Smooth muscle cell of the brain vasculature (primary cell): ENCODE measurements around the gene TMEM50A.
"Not testable (repeated sequence)": the region's sequence is repeated elsewhere in the genome, so short reads cannot be mapped to it uniquely, and the experiment has no call there.

Source experiments
- DNase-seq: peaks from one replicate; pipeline ENCODE4 v3.0.0-alpha.2; 2012; ENCODE audit warnings: low read depth, low spot score

Gene TMEM50A

DNA sequence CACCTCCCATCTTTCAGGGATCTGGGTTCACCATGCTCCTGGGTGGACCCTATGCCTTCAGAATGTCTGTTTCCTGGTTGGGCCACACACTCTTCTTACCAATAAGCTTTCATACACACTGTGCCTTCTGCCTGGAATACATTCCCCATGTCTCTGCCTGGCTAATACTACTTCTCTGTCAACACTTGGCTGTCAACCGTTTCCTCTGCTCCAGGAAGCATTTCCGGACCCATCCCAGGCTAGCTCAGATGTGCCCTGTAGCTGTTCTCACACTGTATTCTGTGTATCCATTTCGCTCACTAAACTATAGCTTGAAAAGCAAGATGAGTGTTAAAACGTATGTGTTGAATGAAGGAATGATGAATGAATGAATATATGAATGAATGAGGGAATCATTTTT lies 49.0 kb downstream of the TMEM50A start:
- DNase-seq, result not testable (repeated sequence)

DNA sequence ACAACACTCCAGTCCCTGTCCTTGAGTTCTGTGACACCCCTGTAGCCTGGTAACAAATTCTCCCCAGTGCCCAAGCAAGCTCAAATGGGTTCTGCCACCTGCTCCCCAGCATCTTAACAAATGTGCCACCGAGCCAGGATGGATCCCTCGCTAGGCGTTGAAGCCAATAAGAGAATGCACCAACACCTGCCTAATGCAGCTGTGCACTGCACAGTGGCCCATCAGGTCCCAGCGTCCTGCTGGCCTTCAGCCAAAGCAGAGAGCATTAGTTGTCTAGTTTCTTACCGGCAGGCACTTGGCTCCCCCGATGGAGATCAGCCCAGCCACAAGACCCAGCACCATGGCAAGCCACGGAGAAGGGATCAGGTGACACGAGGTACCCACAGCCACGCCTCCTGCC lies 50.6 kb downstream of the TMEM50A start:
- DNase-seq, result not testable (repeated sequence)

DNA sequence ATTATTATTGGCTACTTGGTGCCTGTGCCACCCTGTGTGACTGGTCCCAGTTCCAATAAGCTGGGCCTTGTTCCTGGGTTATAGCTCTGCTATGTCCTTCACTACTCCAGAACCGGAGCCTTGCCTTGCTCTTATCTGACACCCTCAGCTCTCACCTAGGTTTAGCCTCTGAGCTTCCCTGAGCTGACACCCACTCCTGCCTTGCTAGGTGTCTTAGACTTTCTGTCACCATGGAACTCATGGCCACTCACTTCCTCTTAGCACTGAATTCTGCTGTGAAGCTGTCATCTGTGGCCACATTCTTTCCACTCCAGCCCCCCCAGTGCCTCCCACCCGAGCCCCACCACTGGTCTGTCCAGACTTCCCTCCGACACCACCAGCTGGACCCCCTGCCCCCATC lies 51.6 kb downstream of the TMEM50A start:
- not testable (repeated sequence) for DNase-seq

DNA sequence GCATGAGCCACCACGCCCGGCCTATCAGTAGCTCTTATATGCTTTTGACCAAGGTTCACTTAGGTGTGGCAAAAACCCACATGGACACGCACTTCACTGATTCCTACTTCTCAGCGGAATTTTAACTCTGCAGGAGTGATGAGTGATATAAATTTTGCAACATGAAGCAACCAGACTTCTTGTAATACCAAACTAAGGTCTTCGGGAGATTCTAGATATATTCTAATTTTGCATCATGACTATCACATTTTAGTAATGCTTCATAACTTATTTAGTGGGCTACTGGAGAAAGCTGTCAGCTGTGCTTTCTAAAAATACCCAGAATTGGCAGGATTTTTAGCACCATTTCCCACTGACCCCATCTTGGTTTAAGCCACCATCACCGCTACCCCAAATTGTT lies 54.7 kb downstream of the TMEM50A start:
- no peak for DNase-seq

DNA sequence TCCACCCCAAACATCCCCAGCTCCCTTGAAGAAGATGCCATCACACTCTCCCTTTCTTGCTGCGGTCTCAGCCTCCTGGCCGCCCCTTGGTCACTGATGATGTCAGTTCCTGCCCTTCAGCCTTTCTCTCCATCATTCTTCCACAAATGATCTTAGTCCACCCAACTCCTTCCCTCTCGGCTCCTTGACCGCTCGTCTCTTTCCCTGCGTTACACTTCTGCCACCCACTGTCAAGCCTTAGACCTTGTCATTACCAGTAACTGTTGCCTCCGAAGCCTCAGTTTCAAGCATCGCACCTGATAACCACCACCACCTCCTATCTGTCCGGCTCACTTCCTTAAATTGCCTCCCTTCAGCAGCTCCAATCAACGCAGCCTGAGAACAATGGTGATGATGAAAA lies 59.4 kb downstream of the TMEM50A start:
- not testable (repeated sequence) for DNase-seq

DNA sequence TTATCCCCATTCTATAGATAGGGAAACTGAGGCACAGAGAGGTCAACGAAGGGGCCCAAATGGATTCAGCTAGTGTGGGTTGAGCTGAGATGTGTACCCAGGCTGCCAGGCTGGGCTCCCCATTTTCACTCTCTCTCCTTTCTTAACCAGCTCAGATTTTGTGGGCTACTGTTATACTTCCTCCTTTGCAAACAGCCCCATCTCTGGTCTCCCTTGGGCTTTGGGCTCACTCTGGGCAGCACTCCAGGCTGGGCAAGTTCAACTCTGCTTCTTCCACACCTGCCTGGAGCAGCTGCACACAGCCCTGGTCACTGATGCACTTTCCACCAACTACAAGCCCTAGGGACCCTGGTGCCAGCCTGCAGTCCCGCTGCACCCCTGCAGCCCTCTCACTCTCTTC lies 59.9 kb downstream of the TMEM50A start:
- not testable (repeated sequence) for DNase-seq

DNA sequence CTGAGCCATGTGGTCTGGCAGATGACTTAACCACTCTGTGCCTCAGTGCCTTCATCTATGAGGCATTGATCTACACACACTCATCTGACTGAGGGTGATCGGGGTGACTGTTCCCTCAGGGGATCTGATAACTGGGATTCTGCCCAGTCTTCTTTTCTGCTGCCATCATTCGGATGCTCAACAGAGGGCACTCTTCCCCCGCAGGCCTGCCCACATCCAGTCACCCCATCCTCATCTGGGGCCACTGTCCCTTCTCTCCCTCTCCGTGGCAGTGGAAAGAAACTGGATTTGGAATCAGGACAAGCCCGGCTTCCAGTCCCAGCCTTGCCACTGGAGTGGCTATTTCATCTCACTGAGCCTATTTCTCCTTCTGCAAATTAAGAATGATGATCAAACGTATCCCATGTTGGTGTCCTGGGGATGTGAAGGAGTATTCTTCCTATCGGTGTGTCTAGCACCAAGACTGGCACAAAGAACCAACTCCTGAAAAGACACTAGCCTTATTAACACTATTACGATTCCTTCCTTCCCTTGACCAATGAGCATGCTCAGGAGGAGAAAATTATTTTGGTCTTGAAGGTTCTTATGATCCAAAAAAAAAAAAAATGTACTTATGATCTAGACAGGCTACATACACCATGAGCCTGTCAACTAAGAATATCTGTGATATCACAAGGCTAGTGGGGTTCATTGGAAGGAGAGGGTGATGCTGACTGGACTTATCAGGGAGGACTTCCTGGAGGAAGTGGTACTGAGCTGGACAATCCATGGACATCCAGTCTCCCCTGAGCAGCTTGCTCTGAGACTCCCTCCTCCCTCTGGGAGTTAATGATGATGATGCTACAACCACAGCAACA lies 65.0 kb downstream of the TMEM50A start:
- DNase-seq, result not testable (repeated sequence)

DNA sequence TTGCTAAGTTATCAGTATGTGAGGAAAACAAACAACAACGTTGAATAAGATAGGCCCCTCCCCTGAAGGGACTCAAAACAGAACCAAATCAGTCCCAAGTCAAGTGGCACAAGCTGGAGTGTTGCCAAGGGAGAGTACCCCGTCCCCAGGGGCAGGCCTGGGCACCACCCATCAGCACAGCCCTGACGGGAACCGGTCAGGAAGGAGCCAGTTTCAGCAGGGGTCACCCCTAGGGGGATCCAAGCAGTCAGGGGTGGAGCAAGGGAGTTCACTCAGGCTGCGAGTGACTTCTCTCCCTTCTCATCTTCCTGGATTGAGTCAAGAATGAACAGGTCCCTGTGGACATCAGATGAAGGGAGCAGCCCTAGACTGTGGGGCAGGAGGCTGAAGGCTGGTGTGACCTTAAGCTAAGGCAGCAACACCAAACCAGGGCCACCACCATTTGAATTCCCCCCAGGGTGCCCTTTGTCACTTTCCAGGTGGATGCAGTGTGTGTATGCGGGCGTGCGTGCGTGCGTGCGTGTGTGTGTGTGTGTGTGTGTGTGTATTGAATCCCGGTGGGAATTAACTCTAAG lies 67.7 kb downstream of the TMEM50A start:
- not testable (repeated sequence) for DNase-seq

DNA sequence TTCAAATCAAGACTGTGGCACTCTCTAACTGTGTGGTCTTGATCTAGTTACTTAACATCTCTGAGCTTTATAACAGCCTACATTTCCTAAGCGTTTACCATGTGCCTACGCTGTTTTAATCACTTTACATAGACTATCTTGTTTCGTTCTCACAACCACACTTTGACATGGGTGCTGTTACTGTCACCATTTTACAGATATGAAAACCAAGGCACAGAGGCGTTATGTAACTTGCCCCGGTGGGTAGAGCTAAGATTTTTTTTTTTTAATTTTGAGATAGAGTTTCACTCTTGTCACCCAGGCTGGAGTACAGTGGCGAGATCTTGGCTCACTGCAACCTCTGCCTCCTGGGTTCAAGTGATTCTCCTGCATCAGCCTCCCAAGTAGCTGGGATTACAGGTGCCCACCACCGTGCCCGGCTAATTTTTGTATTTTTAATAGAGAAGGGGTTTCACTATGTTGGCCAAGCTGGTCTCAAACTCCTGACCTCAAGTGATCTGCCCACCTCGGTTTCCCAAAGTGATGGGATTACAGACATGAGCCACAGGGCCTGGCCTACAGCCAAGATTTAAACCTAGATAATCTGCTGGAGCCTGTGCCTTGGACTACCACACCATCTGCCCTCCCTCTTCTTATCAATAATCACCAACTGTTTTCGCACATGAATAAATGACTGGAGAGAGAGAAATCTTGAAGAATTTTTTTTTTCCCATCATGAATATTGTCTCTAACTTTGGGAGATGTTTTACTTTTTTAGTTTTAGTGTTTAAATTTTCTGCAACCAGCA lies 71.7 kb downstream of the TMEM50A start:
- DNase-seq, result not testable (repeated sequence)
